HCT116 (cell line): ENCODE data around the gene CFAP97D2.

Experiments
- CTCF ChIP-seq, 3 experiments: fragments of 200-600 bp in 1 of 3; sonication (generic) in 1 of 3; IDR thresholded peaks in 2 of 3; conservative IDR thresholded peaks in 1 of 3; 2 replicates each; pipeline ENCODE4 v1.5.1; 2012 to 2017; ENCODE audit warnings: low read depth in 2 of 3, low read length in 2 of 3, antibody characterized with exemption in 1 of 3, borderline replicate concordance in 1 of 3, control low read depth in 1 of 3, mild to moderate bottlenecking in 1 of 3, mixed read lengths in 1 of 3, mixed run types in 1 of 3, moderate library complexity in 1 of 3; ENCODE audit not compliant: insufficient read depth in 1 of 3
- EZH2phosphoT487 ChIP-seq: fragments of 200-600 bp; IDR thresholded peaks from 2 replicates; pipeline ENCODE4 v1.6.1; 2018; ENCODE audit warnings: antibody characterized with exemption, borderline replicate concordance
- POLR2A ChIP-seq: IDR thresholded peaks from 2 replicates; pipeline ENCODE4 v1.7.0; 2011; ENCODE audit warnings: borderline replicate concordance; ENCODE audit not compliant: insufficient read depth, insufficient read length; ENCODE audit errors: extremely low read depth
- SIN3A ChIP-seq: IDR thresholded peaks from 2 replicates; pipeline ENCODE4 v1.6.1; 2012; ENCODE audit warnings: low read depth
- SRF ChIP-seq: IDR thresholded peaks from 2 replicates; pipeline ENCODE4 v1.6.1; 2012; ENCODE audit warnings: low read depth

GRCh38 chr13:114140906-114141250, 38.2 kb upstream of the CFAP97D2 start:
- TF ChIP-seq EZH2phosphoT487 (no peak), CTCF (IDR thresholded peaks at IDR 0.05 in 2 of 3, conservative IDR thresholded peaks at IDR 0.05 in 1 of 3; ENCODE audit: borderline replicate concordance in 1 of 3, insufficient read depth in 1 of 3, low read depth in 2 of 3, low read length in 2 of 3) (no peak), POLR2A (no peak), SIN3A (no peak), SRF (no peak)
